ENCODE measurements around the gene ANKRD2.
"Not testable (repeated sequence)": the region's sequence is repeated elsewhere in the genome, so short reads cannot be mapped to it uniquely, and the experiment has no call there.

Gene ANKRD2

DNA sequence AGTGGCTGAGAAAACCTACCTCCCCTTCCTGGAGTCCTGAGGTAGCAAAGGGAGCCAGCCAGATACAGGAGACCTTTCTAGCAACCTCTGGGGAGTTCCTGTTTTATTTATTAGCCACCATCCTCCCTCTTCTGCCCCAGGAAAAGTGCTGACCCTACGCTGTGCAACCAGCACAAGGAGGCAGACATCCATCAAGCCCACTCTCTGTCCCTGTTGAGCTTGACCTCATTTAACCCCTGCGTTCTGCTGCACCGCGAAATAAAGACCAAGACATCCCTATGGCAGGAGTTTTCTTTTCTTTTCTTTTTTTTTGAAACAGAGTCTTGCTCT is 25.3 kb upstream of the ANKRD2 start:
- no peak for DNase-seq

DNA sequence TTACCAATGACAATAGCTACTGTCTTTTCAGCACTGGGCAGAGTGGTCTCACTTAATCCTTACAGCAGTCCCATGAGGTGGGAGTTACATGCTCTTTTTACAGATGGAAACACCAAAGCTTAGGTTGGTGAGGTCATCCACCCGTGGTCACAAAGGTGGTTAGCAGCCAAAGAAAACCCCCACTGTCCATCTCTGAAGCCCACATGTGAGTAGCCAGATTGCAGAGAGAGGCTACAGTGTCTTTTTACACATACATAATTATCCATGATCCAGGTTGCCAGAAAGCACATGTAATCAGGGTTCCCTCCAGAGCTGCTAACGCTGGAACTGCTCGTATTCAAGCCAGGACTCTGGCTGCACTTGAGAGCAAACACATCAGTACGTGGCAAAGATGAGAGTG is 24.6 kb upstream of the ANKRD2 start:
- no peak for DNase-seq

DNA sequence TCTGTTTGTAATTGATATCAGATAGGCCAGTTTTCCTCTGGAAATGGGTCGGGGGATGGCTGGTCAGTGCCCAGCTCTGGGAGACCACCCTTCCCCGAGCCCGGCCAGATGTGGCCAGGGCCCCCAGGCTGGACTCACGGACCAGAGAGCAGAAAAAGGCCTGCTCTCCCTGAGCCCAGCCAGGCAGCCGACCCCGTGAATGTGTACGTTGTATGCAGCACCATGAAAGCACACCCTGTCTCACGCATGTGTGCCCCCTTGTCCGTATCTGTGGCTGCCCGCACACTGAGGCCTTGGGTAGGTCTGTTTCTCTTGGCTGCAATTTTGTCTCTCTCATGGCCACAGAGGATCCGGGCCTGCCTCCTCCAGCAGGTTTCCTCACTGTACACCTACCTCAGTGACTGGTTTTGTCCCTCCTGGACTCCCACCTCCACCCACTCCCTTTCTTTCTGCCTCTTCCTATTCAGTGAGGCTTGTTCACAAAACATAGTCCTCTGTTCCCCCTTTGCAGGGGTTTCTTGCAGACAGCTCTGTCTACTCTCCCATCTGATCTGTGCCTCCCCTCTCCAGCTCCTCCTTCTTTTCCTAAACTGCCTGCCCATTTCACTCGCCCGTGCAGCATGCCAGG is 23.6 kb upstream of the ANKRD2 start:
- DNase-seq = no peak

GRCh38 chr10:97549587-97550322 is 22.8 kb upstream of the ANKRD2 start:
- no peak for DNase-seq

DNA sequence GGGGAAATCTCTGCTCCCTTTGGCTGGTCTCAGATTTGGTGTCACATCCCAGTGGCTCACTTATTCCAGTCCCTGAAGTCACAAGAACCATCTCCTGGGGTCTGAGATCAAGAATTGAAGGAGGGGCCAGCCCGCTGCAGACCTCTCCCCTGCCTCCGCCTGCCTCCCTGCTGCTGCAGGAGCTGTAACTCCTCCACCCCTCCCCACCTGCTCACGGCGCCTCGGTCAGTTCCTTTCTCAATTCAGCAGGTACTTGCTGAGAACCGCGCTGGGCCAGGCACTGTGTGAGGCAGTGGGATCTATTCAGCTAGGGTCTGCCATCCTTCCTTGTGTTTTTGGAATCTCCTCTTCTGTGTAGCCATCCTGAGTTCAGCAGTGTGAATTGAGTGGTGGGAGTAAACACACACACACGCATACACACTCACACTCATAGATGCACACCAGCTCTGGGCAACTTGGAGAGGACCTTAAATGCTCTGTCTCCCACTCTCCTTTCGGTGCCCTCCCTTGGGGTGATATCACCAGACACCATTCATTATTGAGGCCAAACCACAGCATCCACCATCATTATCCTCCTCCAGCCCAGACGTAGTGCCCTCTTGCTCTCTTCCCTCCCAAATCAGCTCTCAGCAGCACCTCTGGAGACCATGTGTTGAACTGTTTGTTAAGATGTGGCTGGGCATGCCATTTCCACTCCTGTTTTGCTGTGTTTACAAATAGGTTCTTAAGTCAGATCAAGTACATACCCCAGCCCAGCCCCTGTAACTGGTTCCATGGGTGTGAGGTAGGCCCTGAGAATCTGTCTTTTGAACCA is 22.0 kb upstream of the ANKRD2 start:
- no peak for DNase-seq

- no peak for DNase-seq
Measured at GRCh38 chr10:97551271-97551670, 21.3 kb upstream of the ANKRD2 start.

DNA sequence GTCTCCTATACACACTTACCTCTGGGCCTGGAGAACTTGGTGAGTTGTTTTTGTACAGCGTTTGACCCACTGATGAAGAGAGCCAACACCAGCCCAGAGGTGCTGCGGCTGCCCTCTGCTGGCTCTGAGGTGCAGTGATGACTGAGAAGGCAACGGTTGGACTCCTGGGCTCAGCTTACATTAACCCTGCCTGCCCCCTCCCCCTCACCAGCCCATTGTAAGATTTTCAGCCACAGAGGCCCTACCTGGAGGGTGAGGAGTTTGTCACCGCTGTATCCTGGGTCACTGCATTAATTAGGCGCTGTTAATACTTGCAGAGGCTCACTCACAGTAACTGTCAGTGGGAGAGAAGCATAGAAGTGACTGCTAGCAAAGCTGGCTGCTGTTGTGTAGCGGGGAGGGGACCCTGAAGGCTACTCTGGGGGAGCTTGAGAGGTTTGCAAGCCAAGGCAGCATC is 19.0 kb upstream of the ANKRD2 start:
- DNase-seq = no peak

- DNase-seq = not testable (repeated sequence)
Measured at GRCh38 chr10:97554336-97554735, 18.2 kb upstream of the ANKRD2 start.

DNA sequence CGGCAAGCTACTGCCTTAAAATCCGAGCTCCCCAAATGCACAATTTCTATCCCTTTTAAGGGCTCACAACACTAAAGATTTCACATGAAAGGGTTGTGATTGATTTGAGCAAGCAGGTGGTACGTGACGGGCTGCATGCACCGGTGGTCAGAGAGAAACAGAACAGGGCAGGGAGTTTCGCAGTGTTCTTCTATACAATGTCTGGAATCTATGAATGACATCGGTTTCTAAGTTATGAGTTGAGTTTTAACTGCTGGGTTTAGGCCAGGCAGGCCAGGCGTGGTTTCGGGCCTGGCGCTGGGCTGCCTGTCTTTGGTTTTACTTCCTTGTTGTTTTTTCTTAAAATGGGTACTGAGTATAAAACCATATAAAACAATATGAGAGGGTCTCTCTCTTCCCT is 17.0 kb upstream of the ANKRD2 start:
- DNase-seq = not testable (repeated sequence)

- DNase-seq = not testable (repeated sequence)
Measured at GRCh38 chr10:97560731-97561381, 11.7 kb upstream of the ANKRD2 start.

DNA sequence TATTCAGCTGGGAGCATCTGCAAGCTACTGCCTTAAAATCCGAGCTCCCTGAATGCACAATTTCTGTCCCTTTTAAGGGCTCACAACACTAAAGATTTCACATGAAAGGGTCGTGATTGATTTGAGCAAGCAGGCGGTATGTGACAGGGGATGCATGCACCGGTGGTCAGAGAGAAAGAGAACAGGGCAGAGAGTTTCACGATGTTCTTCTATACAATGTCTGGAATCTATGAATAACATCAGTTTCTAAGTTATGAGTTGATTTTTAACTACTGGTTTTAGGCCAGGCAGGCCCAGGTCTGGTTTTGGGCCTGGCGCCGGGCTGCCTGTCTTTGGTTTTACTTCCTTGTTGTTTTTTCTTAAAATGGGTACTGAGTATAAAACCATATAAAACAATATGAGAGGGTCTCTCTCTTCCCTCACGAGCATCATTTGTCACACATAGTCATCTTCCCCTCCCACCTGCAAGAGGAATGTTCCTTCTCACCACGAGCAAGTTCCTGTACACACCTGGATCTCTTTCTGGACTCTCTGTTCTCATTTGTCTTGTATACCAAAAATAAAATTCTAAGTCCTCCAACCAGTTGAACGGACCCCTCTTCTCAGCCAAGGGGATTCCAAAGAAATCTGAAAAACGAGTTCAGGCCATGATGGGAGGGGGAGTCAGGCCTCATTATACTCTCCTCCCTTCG is 11.0 kb upstream of the ANKRD2 start:
- DNase-seq = not testable (repeated sequence)

DNA sequence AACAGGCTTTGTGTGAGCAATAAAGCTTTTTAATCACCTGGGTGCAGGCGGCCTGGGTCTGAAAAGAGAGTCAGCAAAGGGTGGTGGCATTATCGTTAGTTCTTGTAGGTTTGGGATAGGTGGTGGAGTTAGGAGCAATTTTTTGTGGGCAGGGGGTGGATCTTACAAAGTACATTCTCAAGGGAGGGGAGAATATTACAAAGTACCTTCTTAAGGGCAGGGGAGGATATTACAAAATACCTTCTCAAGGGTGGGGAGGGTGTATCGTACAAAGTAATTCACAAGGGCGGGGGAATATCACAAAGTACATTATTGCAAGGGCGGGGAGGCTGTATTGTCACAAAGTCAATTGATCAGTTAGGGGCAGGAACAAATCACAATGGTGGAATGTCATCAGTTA is 10.2 kb upstream of the ANKRD2 start:
- not testable (repeated sequence) for DNase-seq

GRCh38 chr10:97563337-97563736 is 9.2 kb upstream of the ANKRD2 start:
- DNase-seq = no peak

GRCh38 chr10:97564776-97565175 is 7.8 kb upstream of the ANKRD2 start:
- DNase-seq = no peak

DNA sequence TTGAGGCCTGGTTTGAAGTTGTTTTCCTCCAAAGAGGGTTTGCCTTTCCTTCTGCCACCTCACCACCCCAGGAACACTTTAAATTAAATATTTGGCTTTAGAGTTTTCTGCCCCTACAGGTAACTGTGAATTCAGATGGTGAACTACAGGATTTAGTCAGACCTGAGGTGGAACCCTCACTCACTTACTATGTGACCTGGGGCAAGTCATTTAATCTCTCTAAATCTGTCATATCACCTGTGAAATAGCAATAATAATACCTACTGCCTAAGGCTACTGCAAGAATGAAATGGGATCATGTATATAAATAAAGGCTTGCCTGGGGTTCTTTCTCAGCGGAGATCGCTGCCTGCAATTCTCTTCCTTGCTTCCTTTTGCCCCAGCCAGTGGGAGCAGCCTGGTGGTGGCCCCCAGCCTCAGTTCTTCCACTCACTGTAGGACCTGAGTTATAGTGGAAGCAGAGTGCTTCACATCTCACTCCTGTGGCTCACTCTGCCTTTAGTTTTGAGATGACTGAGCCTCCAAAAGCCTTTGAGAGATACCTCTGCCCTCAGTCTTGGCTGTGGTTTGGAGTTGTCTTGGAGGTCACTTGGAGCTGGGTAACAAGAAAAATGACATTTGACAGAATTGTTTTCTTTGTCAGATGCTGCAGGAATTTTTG is 6.1 kb upstream of the ANKRD2 start:
- no peak for DNase-seq

- no peak for DNase-seq
Measured at GRCh38 chr10:97567891-97568290, 4.7 kb upstream of the ANKRD2 start.

DNA sequence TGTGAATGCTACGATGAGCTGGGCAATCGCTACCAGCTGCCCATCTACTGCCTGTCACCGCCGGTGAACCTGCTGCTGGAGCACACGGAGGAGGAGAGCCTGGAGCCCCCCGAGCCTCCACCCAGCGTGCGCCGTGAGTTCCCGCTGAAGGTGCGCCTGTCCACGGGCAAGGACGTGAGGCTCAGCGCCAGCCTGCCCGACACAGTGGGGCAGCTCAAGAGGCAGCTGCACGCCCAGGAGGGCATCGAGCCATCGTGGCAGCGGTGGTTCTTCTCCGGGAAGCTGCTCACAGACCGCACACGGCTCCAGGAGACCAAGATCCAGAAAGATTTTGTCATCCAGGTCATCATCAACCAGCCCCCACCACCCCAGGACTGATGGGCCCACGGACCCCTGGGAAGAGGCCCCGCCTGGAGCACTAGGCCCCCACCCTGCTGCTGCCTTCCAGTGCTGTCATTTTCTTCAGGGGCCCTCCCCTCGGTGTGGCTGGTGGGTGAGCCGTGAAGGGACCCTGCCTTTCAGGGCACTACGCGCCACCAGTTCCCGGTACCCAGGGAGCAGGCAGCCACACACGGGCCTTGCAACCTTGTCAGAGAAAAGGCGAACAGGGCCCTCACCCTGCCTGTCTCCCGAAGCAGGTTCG is 2.3 kb upstream of the ANKRD2 start:
- no peak for DNase-seq

DNA sequence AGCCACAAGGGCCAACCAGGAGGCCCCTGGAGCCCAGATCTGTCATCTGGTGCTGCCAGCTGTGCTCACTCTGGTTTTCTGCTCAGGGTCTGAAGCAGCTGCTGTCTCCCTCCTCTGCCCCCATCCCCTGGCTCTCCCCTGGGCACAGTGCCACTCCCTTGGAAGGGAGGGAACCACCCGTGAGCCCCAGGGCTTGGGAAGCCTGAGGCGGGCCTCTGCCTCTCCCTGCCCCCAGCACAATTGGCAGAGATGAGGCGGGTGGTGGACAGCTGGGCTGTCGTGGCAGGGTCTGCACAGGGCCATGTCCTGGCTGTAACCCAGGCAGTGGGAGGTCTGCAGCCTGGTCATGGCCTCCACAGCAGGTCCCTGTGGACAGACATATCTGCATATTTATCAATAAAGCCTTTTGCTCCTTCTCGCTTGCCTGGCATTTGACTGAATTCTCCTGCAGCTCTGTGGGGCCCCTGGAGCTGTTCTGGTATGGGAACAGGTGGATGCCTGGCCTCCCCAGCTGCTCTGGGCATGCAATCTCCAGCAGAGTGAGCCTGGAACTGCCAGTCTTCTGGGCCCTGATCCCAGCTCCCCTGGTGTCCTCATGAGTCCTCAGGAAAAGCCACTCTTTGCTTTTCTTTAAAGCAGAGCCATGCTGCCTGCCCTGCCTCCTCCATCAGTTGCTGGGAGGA is 1.6 kb upstream of the ANKRD2 start:
- DNase-seq = no peak

DNA sequence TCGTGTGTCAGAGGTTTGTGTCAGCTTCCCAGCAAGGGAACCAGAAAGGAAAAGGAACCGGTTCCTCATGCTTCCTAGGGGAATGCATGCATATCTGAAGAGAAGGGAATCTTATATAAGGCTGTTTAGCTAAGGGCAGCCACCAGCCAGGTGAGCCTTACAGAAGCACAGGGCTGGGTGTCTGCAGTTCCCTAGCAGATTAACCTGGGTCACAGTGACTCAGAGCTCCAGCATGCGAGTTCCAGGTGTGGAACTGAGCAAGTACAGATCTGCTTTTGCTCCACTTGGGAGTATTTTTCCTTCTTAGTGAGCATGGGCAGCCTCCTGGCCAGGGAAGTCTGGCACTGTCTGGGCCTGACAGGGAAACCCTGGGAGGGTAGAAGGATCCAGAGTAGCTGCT is 957 bp upstream of the ANKRD2 start:
- no peak for DNase-seq

- no peak for DNase-seq
Measured at GRCh38 chr10:97573021-97573420, 442 bp downstream of the ANKRD2 start.

DNA sequence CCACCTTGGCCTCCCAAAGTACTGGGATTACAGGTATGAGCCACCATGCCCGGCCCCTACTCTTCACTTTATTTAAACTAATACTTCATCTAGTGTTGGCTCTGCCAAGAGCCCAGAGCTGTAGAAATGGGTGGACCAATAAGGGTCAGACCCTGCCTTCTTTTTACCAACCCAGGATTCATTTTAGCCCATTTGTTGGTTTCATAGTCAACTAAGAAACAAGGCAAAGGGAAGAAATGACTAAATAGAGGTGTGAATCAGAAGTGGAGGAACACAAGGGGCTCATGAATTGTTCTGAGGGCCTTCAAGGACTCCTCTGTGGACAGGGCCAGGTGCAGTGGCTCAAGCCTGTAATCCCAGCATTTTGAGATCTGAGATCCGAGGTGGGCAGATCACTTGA is 1.1 kb downstream of the ANKRD2 start:
- no peak for DNase-seq

Data from NCI-H1417 treated with DMSO at 0.1 percent for 48 hours (cell line).